Effector CD4-positive, alpha-beta T cell (primary cell): Measurements from ENCODE around the gene BMP6. TPM values are rescaled to one million over a fixed set of nuclear protein-coding genes. Genes with fewer than 3 reads are reported as not detected.

Experiments used
- DNase-seq: peaks from one replicate; pipeline ENCODE4 v3.0.0-alpha.2; 2020
- total RNA-seq: gene quantifications from one replicate; lab custom pipeline; 2026; lab: John Stamatoyannopoulos, UW

Gene BMP6
- not detected for total RNA-seq

- no peak for DNase-seq
Measured at GRCh38 chr6:7725849-7726415, at the start of gene BMP6. Gene BMP6, plus strand, starts transcription at chr6:7726099. Its CDS starts 857 bp downstream, at chr6:7726956.

GRCh38 chr6:7677229-7677628 is 48.7 kb upstream of the BMP6 start:
- DNase-seq: no peak

- DNase-seq: no peak
Measured at GRCh38 chr6:7680393-7681075, 45.4 kb upstream of the BMP6 start.

GRCh38 chr6:7681449-7681848 is 44.5 kb upstream of the BMP6 start:
- DNase-seq: no peak

- DNase-seq: no peak
Measured at GRCh38 chr6:7684076-7684475, 41.8 kb upstream of the BMP6 start.

GRCh38 chr6:7684843-7685242 is 41.1 kb upstream of the BMP6 start:
- DNase-seq: no peak

- no peak for DNase-seq
Measured at GRCh38 chr6:7685276-7685675, 40.6 kb upstream of the BMP6 start.

GRCh38 chr6:7687145-7688111 is 38.5 kb upstream of the BMP6 start:
- no peak for DNase-seq

GRCh38 chr6:7691021-7691420 is 34.9 kb upstream of the BMP6 start:
- no peak for DNase-seq

- DNase-seq: no peak
Measured at GRCh38 chr6:7691675-7692452, 34.0 kb upstream of the BMP6 start.

- no peak for DNase-seq
Measured at GRCh38 chr6:7692453-7692784, 33.5 kb upstream of the BMP6 start.

GRCh38 chr6:7693827-7694226 is 32.1 kb upstream of the BMP6 start:
- no peak for DNase-seq

GRCh38 chr6:7696061-7696460 is 29.8 kb upstream of the BMP6 start:
- DNase-seq: no peak

GRCh38 chr6:7697432-7697819 is 28.5 kb upstream of the BMP6 start:
- no peak for DNase-seq

- no peak for DNase-seq
Measured at GRCh38 chr6:7697820-7698623, 27.9 kb upstream of the BMP6 start.

GRCh38 chr6:7701212-7701834 is 24.6 kb upstream of the BMP6 start:
- no peak for DNase-seq

GRCh38 chr6:7703148-7703680 is 22.7 kb upstream of the BMP6 start:
- DNase-seq: no peak

GRCh38 chr6:7705483-7705882 is 20.4 kb upstream of the BMP6 start:
- no peak for DNase-seq

- DNase-seq: no peak
Measured at GRCh38 chr6:7706269-7706668, 19.6 kb upstream of the BMP6 start.

GRCh38 chr6:7707787-7708186 is 18.1 kb upstream of the BMP6 start:
- no peak for DNase-seq

GRCh38 chr6:7719364-7719850 is 6.5 kb upstream of the BMP6 start:
- no peak for DNase-seq
